Measurements from ENCODE around the gene WDFY4. TPM values are rescaled to one million over a fixed set of nuclear protein-coding genes. Genes with fewer than 3 reads are reported as not detected.

The WDFY4 gene
- total RNA-seq, 1 experiment from 2014 or later, result 0.22 TPM

DNA sequence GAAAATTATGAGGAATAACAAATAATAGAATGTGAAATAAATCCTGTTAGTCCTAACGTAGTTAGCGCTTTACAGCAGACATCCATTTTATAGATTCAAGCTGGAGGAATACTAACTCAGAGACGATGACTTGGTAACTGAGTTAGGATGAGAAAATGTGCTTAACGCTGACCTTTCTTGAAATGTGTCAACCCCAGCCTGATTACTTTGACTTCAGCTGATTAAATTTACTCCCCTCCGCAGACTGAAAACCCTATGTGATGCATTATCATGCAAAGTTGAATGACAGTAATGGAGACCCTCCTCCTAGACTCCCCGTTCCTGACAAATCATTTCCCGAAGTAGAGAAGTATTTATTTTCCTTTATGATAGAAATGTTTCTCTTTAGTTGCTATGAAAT lies 54.5 kb downstream of the WDFY4 start:
- intact Hi-C loops (cut with micrococcal nuclease), result no loop called here
- no TSS peak for BruUV-seq (replicated peaks)
- Histone ChIP-seq H3K9me3 (ENCODE audit: control insufficient read depth in 1 of 2, insufficient read depth in 1 of 2, low read depth in 1 of 2, low read length in 2 of 2) (no peaks in the 10 kb centered on the region; a peak in 1 of 4 replicates), H4K20me1 (ENCODE audit: insufficient read depth) (no peaks in the 10 kb centered on the region), H3K9me2 (ENCODE audit: insufficient read depth) (no peaks in the 10 kb centered on the region), H3K4me2 (ENCODE audit: low read length) (no peak overlapping the region), H3K79me2 (ENCODE audit: insufficient read depth, low read length) (no peaks in the 10 kb centered on the region), H3K9ac (ENCODE audit: low read length) (no peak overlapping the region), H3K36me3 (ENCODE audit: control insufficient read depth in 1 of 2, insufficient read depth in 2 of 2, low read length in 2 of 2) (no peaks in the 10 kb centered on the region), H3K4me3 (replicated peaks in 1 of 2; ENCODE audit: low read depth in 1 of 2, low read length in 2 of 2) (no peak overlapping the region), H3K4me1 (ENCODE audit: control insufficient read depth in 1 of 2, insufficient read depth in 2 of 2, low read length in 2 of 2) (no peaks in the 10 kb centered on the region), H2AFZ (ENCODE audit: low read depth, low read length, poor library complexity, severe bottlenecking) (no peak overlapping the region), H3K27ac (ENCODE audit: low read depth, low read length) (no peak overlapping the region), H3K27me3 (ENCODE audit: insufficient read depth, low read length) (peaks cover 39% of the 10 kb centered on the region)
- ATAC-seq (no peak), DNase-seq (ENCODE audit: low read depth, low spot score) (no peak)
- TF ChIP-seq TCF7L2 (IDR thresholded peaks at IDR 0.05; ENCODE audit: borderline replicate concordance, extremely low read depth, insufficient read depth, insufficient read length), result no peak
- TF ChIP-seq, protein P1, sequence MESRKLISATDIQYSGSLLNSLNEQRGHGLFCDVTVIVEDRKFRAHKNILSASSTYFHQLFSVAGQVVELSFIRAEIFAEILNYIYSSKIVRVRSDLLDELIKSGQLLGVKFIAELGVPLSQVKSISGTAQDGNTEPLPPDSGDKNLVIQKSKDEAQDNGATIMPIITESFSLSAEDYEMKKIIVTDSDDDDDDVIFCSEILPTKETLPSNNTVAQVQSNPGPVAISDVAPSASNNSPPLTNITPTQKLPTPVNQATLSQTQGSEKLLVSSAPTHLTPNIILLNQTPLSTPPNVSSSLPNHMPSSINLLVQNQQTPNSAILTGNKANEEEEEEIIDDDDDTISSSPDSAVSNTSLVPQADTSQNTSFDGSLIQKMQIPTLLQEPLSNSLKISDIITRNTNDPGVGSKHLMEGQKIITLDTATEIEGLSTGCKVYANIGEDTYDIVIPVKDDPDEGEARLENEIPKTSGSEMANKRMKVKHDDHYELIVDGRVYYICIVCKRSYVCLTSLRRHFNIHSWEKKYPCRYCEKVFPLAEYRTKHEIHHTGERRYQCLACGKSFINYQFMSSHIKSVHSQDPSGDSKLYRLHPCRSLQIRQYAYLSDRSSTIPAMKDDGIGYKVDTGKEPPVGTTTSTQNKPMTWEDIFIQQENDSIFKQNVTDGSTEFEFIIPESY (IDR thresholded peaks at IDR 0.05; ENCODE audit: extremely low read depth, insufficient replicate concordance, low read length), result no peak
- TF ChIP-seq CBX3 (IDR thresholded peaks at IDR 0.05; ENCODE audit: low read depth), result no peak
- TF ChIP-seq ELF1 (IDR thresholded peaks at IDR 0.05; ENCODE audit: borderline replicate concordance, low read depth), result no peak
- no peak for TF ChIP-seq ZFX (IDR thresholded peaks at IDR 0.05)
- TF ChIP-seq POLR2A (IDR thresholded peaks at IDR 0.05; ENCODE audit: borderline replicate concordance, extremely low read depth, insufficient read depth, insufficient read length), result no peak
- TF ChIP-seq, protein P2, sequence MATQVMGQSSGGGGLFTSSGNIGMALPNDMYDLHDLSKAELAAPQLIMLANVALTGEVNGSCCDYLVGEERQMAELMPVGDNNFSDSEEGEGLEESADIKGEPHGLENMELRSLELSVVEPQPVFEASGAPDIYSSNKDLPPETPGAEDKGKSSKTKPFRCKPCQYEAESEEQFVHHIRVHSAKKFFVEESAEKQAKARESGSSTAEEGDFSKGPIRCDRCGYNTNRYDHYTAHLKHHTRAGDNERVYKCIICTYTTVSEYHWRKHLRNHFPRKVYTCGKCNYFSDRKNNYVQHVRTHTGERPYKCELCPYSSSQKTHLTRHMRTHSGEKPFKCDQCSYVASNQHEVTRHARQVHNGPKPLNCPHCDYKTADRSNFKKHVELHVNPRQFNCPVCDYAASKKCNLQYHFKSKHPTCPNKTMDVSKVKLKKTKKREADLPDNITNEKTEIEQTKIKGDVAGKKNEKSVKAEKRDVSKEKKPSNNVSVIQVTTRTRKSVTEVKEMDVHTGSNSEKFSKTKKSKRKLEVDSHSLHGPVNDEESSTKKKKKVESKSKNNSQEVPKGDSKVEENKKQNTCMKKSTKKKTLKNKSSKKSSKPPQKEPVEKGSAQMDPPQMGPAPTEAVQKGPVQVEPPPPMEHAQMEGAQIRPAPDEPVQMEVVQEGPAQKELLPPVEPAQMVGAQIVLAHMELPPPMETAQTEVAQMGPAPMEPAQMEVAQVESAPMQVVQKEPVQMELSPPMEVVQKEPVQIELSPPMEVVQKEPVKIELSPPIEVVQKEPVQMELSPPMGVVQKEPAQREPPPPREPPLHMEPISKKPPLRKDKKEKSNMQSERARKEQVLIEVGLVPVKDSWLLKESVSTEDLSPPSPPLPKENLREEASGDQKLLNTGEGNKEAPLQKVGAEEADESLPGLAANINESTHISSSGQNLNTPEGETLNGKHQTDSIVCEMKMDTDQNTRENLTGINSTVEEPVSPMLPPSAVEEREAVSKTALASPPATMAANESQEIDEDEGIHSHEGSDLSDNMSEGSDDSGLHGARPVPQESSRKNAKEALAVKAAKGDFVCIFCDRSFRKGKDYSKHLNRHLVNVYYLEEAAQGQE (IDR thresholded peaks at IDR 0.05; ENCODE audit: low read depth), result no peak
- TF ChIP-seq, protein P3, sequence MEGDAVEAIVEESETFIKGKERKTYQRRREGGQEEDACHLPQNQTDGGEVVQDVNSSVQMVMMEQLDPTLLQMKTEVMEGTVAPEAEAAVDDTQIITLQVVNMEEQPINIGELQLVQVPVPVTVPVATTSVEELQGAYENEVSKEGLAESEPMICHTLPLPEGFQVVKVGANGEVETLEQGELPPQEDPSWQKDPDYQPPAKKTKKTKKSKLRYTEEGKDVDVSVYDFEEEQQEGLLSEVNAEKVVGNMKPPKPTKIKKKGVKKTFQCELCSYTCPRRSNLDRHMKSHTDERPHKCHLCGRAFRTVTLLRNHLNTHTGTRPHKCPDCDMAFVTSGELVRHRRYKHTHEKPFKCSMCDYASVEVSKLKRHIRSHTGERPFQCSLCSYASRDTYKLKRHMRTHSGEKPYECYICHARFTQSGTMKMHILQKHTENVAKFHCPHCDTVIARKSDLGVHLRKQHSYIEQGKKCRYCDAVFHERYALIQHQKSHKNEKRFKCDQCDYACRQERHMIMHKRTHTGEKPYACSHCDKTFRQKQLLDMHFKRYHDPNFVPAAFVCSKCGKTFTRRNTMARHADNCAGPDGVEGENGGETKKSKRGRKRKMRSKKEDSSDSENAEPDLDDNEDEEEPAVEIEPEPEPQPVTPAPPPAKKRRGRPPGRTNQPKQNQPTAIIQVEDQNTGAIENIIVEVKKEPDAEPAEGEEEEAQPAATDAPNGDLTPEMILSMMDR (IDR thresholded peaks at IDR 0.05 in 2 of 3, conservative IDR thresholded peaks at IDR 0.05 in 1 of 3; ENCODE audit: borderline replicate concordance in 1 of 3, insufficient read depth in 1 of 3, low read depth in 2 of 3, low read length in 2 of 3), result no peak
- TF ChIP-seq FOSL1 (IDR thresholded peaks at IDR 0.05; ENCODE audit: low read depth), result no peak
- no peak for TF ChIP-seq EZH2phosphoT487 (IDR thresholded peaks at IDR 0.05; ENCODE audit: borderline replicate concordance)
- no peak for TF ChIP-seq SIN3A (IDR thresholded peaks at IDR 0.05; ENCODE audit: low read depth)
- TF ChIP-seq, protein P4, sequence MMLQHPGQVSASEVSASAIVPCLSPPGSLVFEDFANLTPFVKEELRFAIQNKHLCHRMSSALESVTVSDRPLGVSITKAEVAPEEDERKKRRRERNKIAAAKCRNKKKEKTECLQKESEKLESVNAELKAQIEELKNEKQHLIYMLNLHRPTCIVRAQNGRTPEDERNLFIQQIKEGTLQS (IDR thresholded peaks at IDR 0.05), result no peak
- TF ChIP-seq, protein P5, sequence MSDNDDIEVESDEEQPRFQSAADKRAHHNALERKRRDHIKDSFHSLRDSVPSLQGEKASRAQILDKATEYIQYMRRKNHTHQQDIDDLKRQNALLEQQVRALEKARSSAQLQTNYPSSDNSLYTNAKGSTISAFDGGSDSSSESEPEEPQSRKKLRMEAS (IDR thresholded peaks at IDR 0.05), result no peak
- TF ChIP-seq SRF (IDR thresholded peaks at IDR 0.05; ENCODE audit: low read depth), result no peak
- no peak for TF ChIP-seq CEBPB (IDR thresholded peaks at IDR 0.05; ENCODE audit: low read depth)
- TF ChIP-seq EZH2 (IDR thresholded peaks at IDR 0.05), result no peak
- no peak for TF ChIP-seq YY1 (IDR thresholded peaks at IDR 0.05; ENCODE audit: extremely low read depth, insufficient replicate concordance, low read depth, low read length)
- TF ChIP-seq ZNF274 (IDR thresholded peaks at IDR 0.05; ENCODE audit: low read depth, low read length), result no peak
- TF ChIP-seq RAD21 (IDR thresholded peaks at IDR 0.05; ENCODE audit: low read depth), result no peak
- ChIA-PET POLR2A (no interaction called here), CTCF (no interaction called here), RAD21 (ENCODE audit: low non-redundant PET in 1 of 2, low total read pairs in 2 of 2, uncharacterized antibody in 2 of 2, unreplicated experiment in 2 of 2) (no interaction called here)
